ENCODE measurements around the gene KRCC1. TPM values are rescaled to one million over a fixed set of nuclear protein-coding genes. Genes with fewer than 3 reads are reported as not detected.

The KRCC1 gene
- polyA plus RNA-seq, 1 donor from 2014 or later = 26.6 TPM

- no peak overlapping the region for H2AFZ ChIP-seq (ENCODE audit: low read depth, low read length)
- no peaks in the 10 kb centered on the region for H3K9me2 ChIP-seq (ENCODE audit: insufficient read depth, low read length)
- no peak overlapping the region for H3K9ac ChIP-seq (ENCODE audit: low read length)
- no peak overlapping the region for H3K4me3 ChIP-seq (ENCODE audit: low read length)
- no peaks in the 10 kb centered on the region for H3F3A ChIP-seq (ENCODE audit: insufficient read depth, low read length, poor library complexity, severe bottlenecking)
- H3K27ac ChIP-seq (ENCODE audit: low read length) = no peak overlapping the region
- H3K36me3 ChIP-seq (ENCODE audit: insufficient read depth, low read length) = no peaks in the 10 kb centered on the region
- H3K27me3 ChIP-seq (ENCODE audit: insufficient read depth, low read depth, low read length) = no peaks in the 10 kb centered on the region
- TF ChIP-seq EZH2 (IDR thresholded peaks at IDR 0.05; ENCODE audit: borderline replicate concordance, insufficient read depth, low read length, poor library complexity, severe bottlenecking) (no peak), SMC3 (conservative IDR thresholded peaks at IDR 0.05; ENCODE audit: poor library complexity) (no peak), EP300 (conservative IDR thresholded peaks at IDR 0.05; ENCODE audit: poor library complexity, severe bottlenecking) (no peak), POLR2AphosphoS5 (IDR thresholded peaks at IDR 0.05) (no peak), MXI1 (conservative IDR thresholded peaks at IDR 0.05; ENCODE audit: poor library complexity, severe bottlenecking) (no peak), RAD21 (conservative IDR thresholded peaks at IDR 0.05) (no peak), CTCF (IDR thresholded peaks at IDR 0.05; ENCODE audit: poor library complexity, severe bottlenecking) (no peak), TAF1 (IDR thresholded peaks at IDR 0.05; ENCODE audit: low read depth) (no peak), REST (IDR thresholded peaks at IDR 0.05; ENCODE audit: borderline replicate concordance) (no peak)
- no peaks in the 10 kb centered on the region for H4K20me1 ChIP-seq (ENCODE audit: insufficient read depth)
- H3K9me3 ChIP-seq (ENCODE audit: low read length) = no peaks in the 10 kb centered on the region
- no peak overlapping the region for H3K4me2 ChIP-seq (ENCODE audit: low read length)
- no peaks in the 10 kb centered on the region for H3K79me2 ChIP-seq (replicated peaks; ENCODE audit: insufficient read depth, low read length)
These were observed 5.3 kb upstream of the KRCC1 start for GRCh38 chr2:88060907-88061275.

- Histone ChIP-seq H3K9ac (ENCODE audit: low read length) (no peak overlapping the region), H3K27me3 (ENCODE audit: insufficient read depth, low read depth, low read length) (no peaks in the 10 kb centered on the region), H3K9me2 (ENCODE audit: insufficient read depth, low read length) (no peaks in the 10 kb centered on the region), H3K9me3 (ENCODE audit: low read length) (no peaks in the 10 kb centered on the region), H3K36me3 (ENCODE audit: insufficient read depth, low read length) (no peaks in the 10 kb centered on the region), H2AFZ (ENCODE audit: low read depth, low read length) (no peak overlapping the region), H3K4me2 (ENCODE audit: low read length) (no peak overlapping the region), H3K27ac (ENCODE audit: low read length) (no peak overlapping the region), H4K20me1 (ENCODE audit: insufficient read depth) (no peaks in the 10 kb centered on the region), H3K79me2 (replicated peaks; ENCODE audit: insufficient read depth, low read length) (no peaks in the 10 kb centered on the region), H3F3A (ENCODE audit: insufficient read depth, low read length, poor library complexity, severe bottlenecking) (no peaks in the 10 kb centered on the region), H3K4me3 (ENCODE audit: low read length) (no peak overlapping the region)
- TF ChIP-seq RAD21 (conservative IDR thresholded peaks at IDR 0.05) = peak; percentile 87
- no peak for TF ChIP-seq REST (IDR thresholded peaks at IDR 0.05; ENCODE audit: borderline replicate concordance)
- TF ChIP-seq SMC3 (conservative IDR thresholded peaks at IDR 0.05; ENCODE audit: poor library complexity) = peak; percentile 92
- TF ChIP-seq EP300 (conservative IDR thresholded peaks at IDR 0.05; ENCODE audit: poor library complexity, severe bottlenecking) = no peak
- peak; percentile 92 for TF ChIP-seq CTCF (IDR thresholded peaks at IDR 0.05; ENCODE audit: poor library complexity, severe bottlenecking)
- no peak for TF ChIP-seq POLR2AphosphoS5 (IDR thresholded peaks at IDR 0.05)
These were observed 4.7 kb upstream of the KRCC1 start for GRCh38 chr2:88059979-88060906.
